ENCODE measurements around the gene DUSP16. TPM values are rescaled to one million over a fixed set of nuclear protein-coding genes. Genes with fewer than 3 reads are reported as not detected.

DUSP16 gene
- total RNA-seq, 1 experiment from 2014 or later, result 10.6 TPM

- Histone ChIP-seq H3K9me3 (ENCODE audit: low read depth, low read length, poor library complexity, severe bottlenecking) (no peaks in the 10 kb centered on the region), H3K36me3 (ENCODE audit: insufficient read depth, low read length, poor library complexity, severe bottlenecking) (no peaks in the 10 kb centered on the region), H3K4me3 (ENCODE audit: low read depth, low read length, poor library complexity, severe bottlenecking) (no peak overlapping the region), H3K27me3 (replicated peaks; ENCODE audit: insufficient read depth, low read depth, low read length, poor library complexity) (no peaks in the 10 kb centered on the region), H3K27ac (ENCODE audit: low read depth, low read length, poor library complexity, severe bottlenecking) (no peak overlapping the region), H3K4me1 (ENCODE audit: insufficient read depth, low read length, poor library complexity, severe bottlenecking) (no peaks in the 10 kb centered on the region)
- ChIA-PET CTCF (no interaction called here), POLR2A (ENCODE audit: low non-redundant PET) (no interaction called here)
- DNase-seq (ENCODE audit: low spot score), result no peak
- TF ChIP-seq EZH2 (IDR thresholded peaks at IDR 0.05; ENCODE audit: borderline replicate concordance, low read depth, low read length, poor library complexity, severe bottlenecking) (no peak), CTCF (conservative IDR thresholded peaks at IDR 0.05; ENCODE audit: low read depth, low read length) (no peak)
- no TSS peak for BruUV-seq (replicated peaks)
- intact Hi-C loops (cut with micrococcal nuclease; ENCODE audit: unreplicated experiment), result no loop called here
Observed at GRCh38 chr12:12541782-12542181, 20.9 kb downstream of the DUSP16 start.

- Histone ChIP-seq H3K36me3 (ENCODE audit: insufficient read depth, low read length, poor library complexity, severe bottlenecking) (no peaks in the 10 kb centered on the region), H3K4me3 (ENCODE audit: low read depth, low read length, poor library complexity, severe bottlenecking) (no peak overlapping the region), H3K4me1 (ENCODE audit: insufficient read depth, low read length, poor library complexity, severe bottlenecking) (no peaks in the 10 kb centered on the region), H3K27me3 (replicated peaks; ENCODE audit: insufficient read depth, low read depth, low read length, poor library complexity) (no peaks in the 10 kb centered on the region), H3K9me3 (ENCODE audit: low read depth, low read length, poor library complexity, severe bottlenecking) (no peaks in the 10 kb centered on the region), H3K27ac (ENCODE audit: low read depth, low read length, poor library complexity, severe bottlenecking) (no peak overlapping the region)
- TF ChIP-seq EZH2 (IDR thresholded peaks at IDR 0.05; ENCODE audit: borderline replicate concordance, low read depth, low read length, poor library complexity, severe bottlenecking) (no peak), CTCF (conservative IDR thresholded peaks at IDR 0.05; ENCODE audit: low read depth, low read length) (no peak)
- POLR2A ChIA-PET (ENCODE audit: low non-redundant PET), result no interaction called here
- DNase-seq (ENCODE audit: low spot score), result peak; percentile 27
- CTCF ChIA-PET, result no interaction called here
- intact Hi-C loops (cut with micrococcal nuclease; ENCODE audit: unreplicated experiment), result no loop called here
- BruUV-seq (replicated peaks), result no TSS peak
Observed at GRCh38 chr12:12540261-12541013, 22.2 kb downstream of the DUSP16 start.

- H3K4me3 ChIP-seq (ENCODE audit: low read depth, low read length, poor library complexity, severe bottlenecking), result no peak overlapping the region
- no peak for TF ChIP-seq CTCF (conservative IDR thresholded peaks at IDR 0.05; ENCODE audit: low read depth, low read length)
- no peak for TF ChIP-seq EZH2 (IDR thresholded peaks at IDR 0.05; ENCODE audit: borderline replicate concordance, low read depth, low read length, poor library complexity, severe bottlenecking)
- intact Hi-C loops (cut with micrococcal nuclease; ENCODE audit: unreplicated experiment), result no loop called here
- H3K27ac ChIP-seq (ENCODE audit: low read depth, low read length, poor library complexity, severe bottlenecking), result no peak overlapping the region
- no peaks in the 10 kb centered on the region for H3K9me3 ChIP-seq (ENCODE audit: low read depth, low read length, poor library complexity, severe bottlenecking)
- DNase-seq (ENCODE audit: low spot score), result no peak
- no peaks in the 10 kb centered on the region for H3K4me1 ChIP-seq (ENCODE audit: insufficient read depth, low read length, poor library complexity, severe bottlenecking)
- CTCF ChIA-PET, result no interaction called here
- POLR2A ChIA-PET (ENCODE audit: low non-redundant PET), result interaction anchor here (0.7 kb wide), 1 partner anchor 19 kb away, joined by 3 read pairs; no protein-coding TSS in a partner anchor
- no peaks in the 10 kb centered on the region for H3K27me3 ChIP-seq (replicated peaks; ENCODE audit: insufficient read depth, low read depth, low read length, poor library complexity)
- no peaks in the 10 kb centered on the region for H3K36me3 ChIP-seq (ENCODE audit: insufficient read depth, low read length, poor library complexity, severe bottlenecking)
- no TSS peak for BruUV-seq (replicated peaks)
Observed at GRCh38 chr12:12539028-12539810, 23.4 kb downstream of the DUSP16 start.
